Caco-2 (cell line): ENCODE measurements around the gene MAN1C1. TPM values are rescaled to one million over a fixed set of nuclear protein-coding genes. Genes with fewer than 3 reads are reported as not detected.
"Not testable (repeated sequence)": the region's sequence is repeated elsewhere in the genome, so short reads cannot be mapped to it uniquely, and the experiment has no call there.

Experiments used
- BruUV-seq: library from RNA; stranded (reverse); fragments of 400-500 nt; replicated peaks from 2 replicates; lab custom pipeline; 2021; lab: Mats Ljungman, UMichigan
- CTCF ChIA-PET: fragments of 300-600 bp; sonication (Branson Sonifier 250); formaldehyde crosslinking; loops from one replicate; lab custom pipeline; 2022; ENCODE audit warnings: antibody characterized with exemption; lab: Charles Lee
- POLR2A ChIA-PET: fragments of 300-600 bp; sonication (Branson Sonifier 250); formaldehyde crosslinking; loops from one replicate; lab custom pipeline; 2022; ENCODE audit warnings: antibody characterized with exemption; lab: Charles Lee
- DNase-seq, 2 experiments: peaks; one replicate each; pipeline versions ENCODE4 v3.0.0 to v3.0.0-alpha.2; 2020 to 2022
- H3K27me3 ChIP-seq: replicated peaks from 2 replicates; pipeline ENCODE4 v1.6.0; 2011; ENCODE audit warnings: low read length; ENCODE audit not compliant: control insufficient read depth, insufficient read depth
- H3K36me3 ChIP-seq: 2 replicates; pipeline ENCODE4 v1.5.1; 2011; ENCODE audit warnings: low read length; ENCODE audit not compliant: control insufficient read depth, insufficient read depth
- H3K4me1 ChIP-seq: fragments of 250-450 bp; sonication (Bioruptor Pico); 2 replicates; pipeline ENCODE4 v1.5.1; 2020; ENCODE audit warnings: mild to moderate bottlenecking
- H3K4me3 ChIP-seq: 2 replicates; pipeline ENCODE4 v1.5.1; 2011; ENCODE audit warnings: low read depth, mild to moderate bottlenecking, control low read depth, low read length
- H3K9me3 ChIP-seq: fragments of 250-450 bp; sonication (Bioruptor Pico); 2 replicates; pipeline ENCODE4 v1.5.1; 2020; ENCODE audit warnings: mild to moderate bottlenecking, moderate library complexity
- H3K27ac Mint-ChIP-seq: one replicate; pipeline ENCODE4 v1.8.0; 2022; ENCODE audit warnings: mixed read lengths; ENCODE audit not compliant: unreplicated experiment
- H3K27me3 Mint-ChIP-seq: one replicate; pipeline ENCODE4 v1.8.0; 2022; ENCODE audit warnings: mixed read lengths; ENCODE audit not compliant: insufficient read depth, unreplicated experiment
- H3K36me3 Mint-ChIP-seq: one replicate; pipeline ENCODE4 v1.8.0; 2022; ENCODE audit warnings: mild to moderate bottlenecking, mixed read lengths; ENCODE audit not compliant: insufficient read depth, unreplicated experiment
- H3K4me1 Mint-ChIP-seq: one replicate; pipeline ENCODE4 v1.8.0; 2022; ENCODE audit warnings: low read depth, mixed read lengths; ENCODE audit not compliant: unreplicated experiment
- H3K4me3 Mint-ChIP-seq: one replicate; pipeline ENCODE4 v1.8.0; 2022; ENCODE audit warnings: mild to moderate bottlenecking, moderate library complexity, mixed read lengths; ENCODE audit not compliant: unreplicated experiment
- H3K9me3 Mint-ChIP-seq: one replicate; pipeline ENCODE4 v1.8.0; 2022; ENCODE audit warnings: mixed read lengths; ENCODE audit not compliant: unreplicated experiment
- intact Hi-C: fragments of 100-400 bp; cut with micrococcal nuclease; formaldehyde crosslinking; loops from one replicate; pipeline ENCODE4 v1.10.0; 2022; ENCODE audit not compliant: unreplicated experiment
- total RNA-seq: library from RNA; stranded (reverse); gene quantifications from 2 replicates; pipeline ENCODE4 v1.2.3, GENCODE V29; 2022
- TF ChIP-seq, protein P1 (sequence below), 2 experiments: fragments of 200-600 bp in 1 of 2; IDR thresholded peaks; 1 replicate in 1 of 2; 2 replicates in 1 of 2; pipeline versions ENCODE4 v1.5.1 to v1.8.0; 2011 to 2022; ENCODE audit warnings: antibody characterized with exemption in 1 of 2, control low read depth in 1 of 2, inconsistent platforms in 1 of 2, low read depth in 1 of 2, low read length in 1 of 2, mild to moderate bottlenecking in 1 of 2, moderate library complexity in 1 of 2; ENCODE audit not compliant: insufficient read depth in 1 of 2, severe bottlenecking in 1 of 2, unreplicated experiment in 1 of 2

Gene MAN1C1
- total RNA-seq, 1 experiment from 2014 or later, result 2.7 TPM

DNA sequence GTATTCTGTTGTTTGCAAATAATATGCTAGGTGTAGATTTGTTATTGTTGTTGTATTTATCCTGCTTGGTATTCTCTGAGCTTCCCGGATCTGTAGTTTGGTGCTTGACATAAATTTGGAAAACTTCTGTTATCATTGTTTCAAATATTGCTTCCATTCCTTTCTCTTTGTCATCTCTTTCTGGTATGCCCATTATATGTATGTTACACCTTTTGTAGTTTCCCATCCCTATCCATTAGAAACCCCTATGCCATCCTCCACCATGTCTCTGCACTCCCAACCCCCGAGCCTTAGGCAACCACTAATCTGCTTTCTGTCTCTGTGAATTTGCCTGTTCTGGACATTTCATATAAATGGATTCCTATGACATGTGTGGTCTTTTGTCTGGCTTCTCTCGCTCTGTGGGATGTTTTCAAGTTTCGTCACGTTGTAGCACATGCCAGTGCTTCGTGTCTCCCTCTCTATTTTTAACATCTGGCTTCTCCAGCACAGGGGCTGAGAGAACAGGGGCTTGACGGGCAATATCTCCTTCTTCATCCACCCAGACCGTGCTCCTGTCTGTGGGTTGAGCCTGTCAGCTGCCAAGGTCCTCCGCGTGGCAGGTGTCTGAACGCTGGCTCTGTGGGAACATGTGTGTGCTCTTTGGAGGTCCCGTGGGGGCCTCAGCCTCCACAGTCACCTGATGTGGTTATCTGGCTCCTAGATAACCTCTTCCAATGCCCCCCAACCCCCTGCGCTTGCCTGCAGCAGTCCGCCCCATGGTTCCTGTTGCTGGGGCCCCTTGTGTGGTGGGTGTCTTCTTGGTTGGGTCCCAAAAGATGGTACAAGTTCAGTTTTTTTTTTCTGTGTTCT is 32.8 kb upstream of the MAN1C1 start:
- no peaks in the 10 kb centered on the region for H3K27me3 Mint-ChIP-seq
- Histone ChIP-seq H3K4me3 (no peak overlapping the region), H3K4me1 (peaks cover 24% of the 10 kb centered on the region), H3K27me3 (no peaks in the 10 kb centered on the region), H3K9me3 (no peaks in the 10 kb centered on the region), H3K36me3 (no peaks in the 10 kb centered on the region)
- no peak overlapping the region for H3K27ac Mint-ChIP-seq
- H3K9me3 Mint-ChIP-seq, result no peaks in the 10 kb centered on the region
- no TSS peak for BruUV-seq
- ChIA-PET POLR2A (no interaction called here), CTCF (no interaction called here)
- H3K36me3 Mint-ChIP-seq, result no peaks in the 10 kb centered on the region
- H3K4me1 Mint-ChIP-seq, result peaks cover 14% of the 10 kb centered on the region
- DNase-seq, result no peak
- intact Hi-C loops, result no loop called here
- TF ChIP-seq, protein P1, sequence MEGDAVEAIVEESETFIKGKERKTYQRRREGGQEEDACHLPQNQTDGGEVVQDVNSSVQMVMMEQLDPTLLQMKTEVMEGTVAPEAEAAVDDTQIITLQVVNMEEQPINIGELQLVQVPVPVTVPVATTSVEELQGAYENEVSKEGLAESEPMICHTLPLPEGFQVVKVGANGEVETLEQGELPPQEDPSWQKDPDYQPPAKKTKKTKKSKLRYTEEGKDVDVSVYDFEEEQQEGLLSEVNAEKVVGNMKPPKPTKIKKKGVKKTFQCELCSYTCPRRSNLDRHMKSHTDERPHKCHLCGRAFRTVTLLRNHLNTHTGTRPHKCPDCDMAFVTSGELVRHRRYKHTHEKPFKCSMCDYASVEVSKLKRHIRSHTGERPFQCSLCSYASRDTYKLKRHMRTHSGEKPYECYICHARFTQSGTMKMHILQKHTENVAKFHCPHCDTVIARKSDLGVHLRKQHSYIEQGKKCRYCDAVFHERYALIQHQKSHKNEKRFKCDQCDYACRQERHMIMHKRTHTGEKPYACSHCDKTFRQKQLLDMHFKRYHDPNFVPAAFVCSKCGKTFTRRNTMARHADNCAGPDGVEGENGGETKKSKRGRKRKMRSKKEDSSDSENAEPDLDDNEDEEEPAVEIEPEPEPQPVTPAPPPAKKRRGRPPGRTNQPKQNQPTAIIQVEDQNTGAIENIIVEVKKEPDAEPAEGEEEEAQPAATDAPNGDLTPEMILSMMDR (IDR thresholded peaks at IDR 0.05; ENCODE audit: insufficient read depth in 1 of 2, low read depth in 1 of 2, low read length in 1 of 2, severe bottlenecking in 1 of 2, unreplicated experiment in 1 of 2), result no peak
- H3K4me3 Mint-ChIP-seq, result no peak overlapping the region

DNA sequence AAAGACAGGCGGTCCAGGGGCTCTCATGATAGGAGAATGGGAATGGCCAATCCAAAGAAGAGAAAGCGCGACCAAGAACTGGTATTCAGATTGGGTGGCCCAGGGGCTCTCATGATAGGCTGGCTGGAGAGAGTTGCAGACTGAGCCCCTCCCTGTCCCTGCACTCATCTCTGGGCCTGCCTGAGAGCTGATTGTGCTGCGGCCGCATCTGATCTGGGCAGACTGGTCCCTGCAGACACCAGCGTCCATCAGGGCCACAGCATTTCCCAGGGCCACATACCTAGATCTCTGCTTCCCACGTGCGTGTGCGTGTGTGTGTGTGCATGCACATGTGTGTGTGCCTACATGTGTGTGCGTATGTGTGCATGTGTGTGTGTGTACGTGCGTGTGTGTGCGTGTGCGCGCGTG is 30.4 kb upstream of the MAN1C1 start:
- H3K4me1 ChIP-seq, result peaks cover 27% of the 10 kb centered on the region
- TF ChIP-seq, protein P1 (IDR thresholded peaks at IDR 0.05; ENCODE audit: insufficient read depth in 1 of 2, low read depth in 1 of 2, low read length in 1 of 2, severe bottlenecking in 1 of 2, unreplicated experiment in 1 of 2), result no peak
- H3K36me3 Mint-ChIP-seq, result no peaks in the 10 kb centered on the region
- H3K4me1 Mint-ChIP-seq, result peaks cover 18% of the 10 kb centered on the region
- ChIA-PET POLR2A (no interaction called here), CTCF (no interaction called here)
- BruUV-seq, result no TSS peak
- no peaks in the 10 kb centered on the region for H3K27me3 ChIP-seq
- H3K27ac Mint-ChIP-seq, result no peak overlapping the region
- H3K36me3 ChIP-seq, result no peaks in the 10 kb centered on the region
- no peaks in the 10 kb centered on the region for H3K9me3 Mint-ChIP-seq
- no peaks in the 10 kb centered on the region for H3K9me3 ChIP-seq
- no peak overlapping the region for H3K4me3 ChIP-seq
- intact Hi-C loops, result no loop called here
- H3K4me3 Mint-ChIP-seq, result no peak overlapping the region
- no peak for DNase-seq
- H3K27me3 Mint-ChIP-seq, result no peaks in the 10 kb centered on the region

DNA sequence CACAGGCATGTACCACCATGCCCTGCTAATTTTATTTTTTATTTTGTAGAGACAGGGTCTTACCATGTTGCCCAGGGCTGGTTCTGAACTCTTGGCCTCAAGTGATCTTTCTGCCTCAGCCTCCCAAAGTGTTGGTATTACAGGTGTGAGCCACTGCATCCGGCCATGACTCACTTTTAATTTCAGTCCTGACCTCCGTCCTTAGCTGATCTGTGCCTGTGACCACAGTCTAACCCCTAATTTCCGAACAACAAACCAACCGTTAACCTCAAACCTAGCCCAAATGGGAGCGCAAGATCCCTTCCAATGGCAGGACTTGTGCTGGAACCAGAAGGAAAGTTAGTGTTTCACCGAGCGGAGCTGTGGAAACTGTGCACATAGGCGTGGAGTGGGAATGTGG is 29.3 kb upstream of the MAN1C1 start:
- H3K4me1 ChIP-seq, result peaks cover 27% of the 10 kb centered on the region
- no peak overlapping the region for H3K4me3 ChIP-seq
- peak overlapping the region; percentile 25 for H3K27ac Mint-ChIP-seq
- H3K27me3 ChIP-seq, result no peaks in the 10 kb centered on the region
- H3K4me3 Mint-ChIP-seq, result no peak overlapping the region
- ChIA-PET POLR2A (no interaction called here), CTCF (no interaction called here)
- TF ChIP-seq, protein P1 (IDR thresholded peaks at IDR 0.05; ENCODE audit: insufficient read depth in 1 of 2, low read depth in 1 of 2, low read length in 1 of 2, severe bottlenecking in 1 of 2, unreplicated experiment in 1 of 2), result no peak
- H3K4me1 Mint-ChIP-seq, result peaks cover 18% of the 10 kb centered on the region
- no TSS peak for BruUV-seq
- no peaks in the 10 kb centered on the region for H3K36me3 ChIP-seq
- no peaks in the 10 kb centered on the region for H3K36me3 Mint-ChIP-seq
- intact Hi-C loops, result no loop called here
- no peaks in the 10 kb centered on the region for H3K9me3 ChIP-seq
- H3K27me3 Mint-ChIP-seq, result no peaks in the 10 kb centered on the region
- DNase-seq, result no peak
- H3K9me3 Mint-ChIP-seq, result no peaks in the 10 kb centered on the region

DNA sequence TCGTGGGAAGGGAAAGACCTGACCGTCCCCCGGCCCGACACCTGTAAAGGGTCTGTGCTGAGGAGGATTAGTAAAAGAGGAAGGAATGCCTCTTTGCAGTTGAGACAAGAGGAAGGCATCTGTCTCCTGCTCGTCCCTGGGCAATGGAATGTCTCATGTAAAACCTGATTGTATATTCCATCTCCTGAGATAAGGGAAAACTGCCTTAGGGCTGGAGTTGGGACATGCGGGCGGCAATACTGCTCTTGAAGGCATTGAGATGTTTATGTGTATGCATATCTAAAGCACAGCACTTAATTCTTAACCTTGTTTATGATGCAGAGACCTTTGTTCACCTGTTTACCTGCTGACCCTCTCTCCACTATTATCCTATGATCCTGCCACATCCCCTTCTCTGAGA is 28.4 kb upstream of the MAN1C1 start:
- intact Hi-C loops, result loop anchor here (2.0 kb wide), 1 partner anchor 15 kb away; no protein-coding TSS in a partner anchor
- H3K36me3 Mint-ChIP-seq, BruUV-seq, POLR2A ChIA-PET, H3K27me3 ChIP-seq, H3K36me3 ChIP-seq, H3K9me3 ChIP-seq, H3K4me3 Mint-ChIP-seq, H3K27me3 Mint-ChIP-seq, H3K9me3 Mint-ChIP-seq, CTCF ChIA-PET, H3K4me3 ChIP-seq: not testable (repeated sequence)
- peak overlapping the region; percentile 25 for H3K27ac Mint-ChIP-seq
- H3K4me1 Mint-ChIP-seq, result peaks cover 18% of the 10 kb centered on the region
- DNase-seq, result peak; percentile 68 to 73
- H3K4me1 ChIP-seq, result peaks cover 27% of the 10 kb centered on the region

DNA sequence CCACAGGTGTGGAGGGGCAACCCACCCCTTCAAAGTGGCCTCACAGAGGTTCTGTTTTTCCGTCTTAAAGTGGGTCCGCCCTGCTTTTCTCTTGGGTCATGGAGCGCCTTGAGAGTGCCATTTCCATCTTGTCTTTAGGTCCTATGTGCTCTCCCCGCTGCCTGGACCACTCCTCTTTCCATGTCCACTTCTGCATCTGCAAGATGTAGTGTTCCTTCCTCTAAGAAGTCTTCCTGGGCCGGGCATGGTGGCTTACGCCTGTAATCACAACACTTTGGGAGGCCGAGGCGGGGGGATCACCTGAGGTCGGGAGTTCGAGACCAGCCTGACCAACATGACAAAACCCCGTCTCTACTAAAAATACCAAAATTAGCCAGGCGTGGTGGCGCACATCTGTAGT is 27.8 kb upstream of the MAN1C1 start:
- H3K27me3 ChIP-seq, DNase-seq, H3K4me3 Mint-ChIP-seq, H3K36me3 ChIP-seq, BruUV-seq, CTCF ChIA-PET, POLR2A ChIA-PET, H3K9me3 ChIP-seq, H3K9me3 Mint-ChIP-seq, H3K4me3 ChIP-seq, H3K27me3 Mint-ChIP-seq, H3K36me3 Mint-ChIP-seq: not testable (repeated sequence)
- H3K4me1 ChIP-seq, result peaks cover 27% of the 10 kb centered on the region
- intact Hi-C loops, result loop anchor here (2.0 kb wide), 1 partner anchor 16 kb away; no protein-coding TSS in a partner anchor
- Mint-ChIP-seq H3K27ac (peak overlapping the region; percentile 25), H3K4me1 (peaks cover 18% of the 10 kb centered on the region)
